Lung (tissue), 12 donors: ENCODE measurements around the gene MAGI2. TPM values are rescaled to one million over a fixed set of nuclear protein-coding genes. Genes with fewer than 3 reads are reported as not detected.

Experiments
- ATAC-seq: fragments of 200-7000 bp; cut with Tn5 transposase; one replicate; pipeline ENCODE4 v1.9.1; 2020; ENCODE audit warnings: moderate number of reproducible peaks; ENCODE audit not compliant: insufficient read depth, low FRiP score
- DNase-seq, 3 donors: peaks; one replicate each; pipeline ENCODE4 v3.0.0-alpha.2; 2013 to 2017
- H3K27ac ChIP-seq, 2 donors: one replicate each; pipeline ENCODE4 v1.5.1; 2013; ENCODE audit warnings: mild to moderate bottlenecking in 2 of 2, moderate library complexity in 2 of 2, control low read depth in 1 of 2, inconsistent platforms in 1 of 2, low read depth in 1 of 2, low read length in 1 of 2
- H3K27me3 ChIP-seq, 3 donors: one replicate each; pipeline ENCODE4 v1.5.1; 2013; ENCODE audit warnings: low read length in 2 of 3; ENCODE audit not compliant: control insufficient read depth in 3 of 3, insufficient read depth in 3 of 3
- H3K36me3 ChIP-seq, 4 donors: one replicate each; pipeline ENCODE4 v1.5.1; 2013; ENCODE audit warnings: low read length in 4 of 4, mild to moderate bottlenecking in 1 of 4, moderate library complexity in 1 of 4; ENCODE audit not compliant: control insufficient read depth in 4 of 4, insufficient read depth in 4 of 4
- H3K4me1 ChIP-seq, 5 donors: one replicate each; pipeline ENCODE4 v1.5.1; 2013; ENCODE audit warnings: low read length in 5 of 5, mild to moderate bottlenecking in 2 of 5, moderate library complexity in 1 of 5; ENCODE audit not compliant: control insufficient read depth in 5 of 5, insufficient read depth in 5 of 5
- H3K4me3 ChIP-seq: one replicate; pipeline ENCODE4 v1.5.1; 2013; ENCODE audit warnings: mild to moderate bottlenecking, control low read depth, moderate library complexity
- H3K9ac ChIP-seq, 2 donors: one replicate each; pipeline ENCODE4 v1.5.1; 2013; ENCODE audit warnings: low read length in 2 of 2, control low read depth in 1 of 2; ENCODE audit not compliant: insufficient read depth in 1 of 2
- H3K9me3 ChIP-seq, 4 donors: one replicate each; pipeline ENCODE4 v1.5.1; 2013; ENCODE audit warnings: low read length in 3 of 4, mild to moderate bottlenecking in 1 of 4, moderate library complexity in 1 of 4; ENCODE audit not compliant: control insufficient read depth in 4 of 4, insufficient read depth in 3 of 4
- WGBS, 2 donors: extraction: QIAGEN DNeasy Blood & Tissue Kit; methylation state at CpG; one replicate each; pipeline ENCODE4 v1.1.7; 2013; 5-methylcytosine and 5-hydroxymethylcytosine counted together
- polyA plus RNA-seq, 2 donors: library from polyadenylated mRNA; stranded (reverse); fragments of 200-250 nt; gene quantifications; one replicate each; pipeline ENCODE4 v1.2.1, GENCODE V29; 2013
- total RNA-seq, 2 donors: library from RNA; depleted of rRNA in 1 of 2; stranded (reverse); fragments of >200 nt in 1 of 2; gene quantifications; one replicate each; pipeline ENCODE4 v1.2.1, GENCODE V29; 2014 to 2021
- TF ChIP-seq, protein P1 (sequence below): IDR thresholded peaks from 2 replicates; pipeline ENCODE4 v1.5.1; 2012; ENCODE audit warnings: mild to moderate bottlenecking; ENCODE audit errors: control extremely low read depth, extremely low read depth
- donor health status: control.
- donor health status: control.
- donor health status: Bipolar disorder and iron deficiency.
- donor health status: healthy.
- donor health status: DM: yes; HTN: yes; CAD: no.

Gene MAGI2
- total and polyA plus RNA-seq, 4 donors = 0.94 to 18.0 (median 5.3) TPM

DNA sequence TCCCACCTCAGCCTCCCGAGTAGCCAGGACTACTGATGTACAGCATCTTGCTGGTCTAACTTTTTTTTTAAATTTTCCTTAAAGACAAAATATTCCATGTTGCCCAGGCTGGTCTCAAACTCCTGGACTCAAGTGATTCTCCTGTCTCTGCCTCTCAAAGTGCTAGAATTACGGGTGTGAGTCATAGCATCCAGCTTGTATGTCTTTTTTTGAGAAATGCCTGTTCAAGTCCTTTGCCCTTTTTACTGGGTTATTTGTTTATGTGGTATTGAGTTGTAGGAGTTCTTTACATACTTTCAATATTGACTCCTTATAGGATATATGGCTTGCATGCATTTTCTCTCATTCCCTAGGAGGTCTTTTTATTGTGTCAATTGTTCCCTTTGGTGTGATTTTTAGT lies 486.4 kb downstream of the MAGI2 start:
- no peak overlapping the region for H3K27ac ChIP-seq
- DNase-seq = no peak
- H3K9ac ChIP-seq = no peak overlapping the region
- peaks cover 0 to 2% (median 0%) of the 10 kb centered on the region in 4 donors for H3K9me3 ChIP-seq
- ATAC-seq = no peak
- TF ChIP-seq, protein P1, sequence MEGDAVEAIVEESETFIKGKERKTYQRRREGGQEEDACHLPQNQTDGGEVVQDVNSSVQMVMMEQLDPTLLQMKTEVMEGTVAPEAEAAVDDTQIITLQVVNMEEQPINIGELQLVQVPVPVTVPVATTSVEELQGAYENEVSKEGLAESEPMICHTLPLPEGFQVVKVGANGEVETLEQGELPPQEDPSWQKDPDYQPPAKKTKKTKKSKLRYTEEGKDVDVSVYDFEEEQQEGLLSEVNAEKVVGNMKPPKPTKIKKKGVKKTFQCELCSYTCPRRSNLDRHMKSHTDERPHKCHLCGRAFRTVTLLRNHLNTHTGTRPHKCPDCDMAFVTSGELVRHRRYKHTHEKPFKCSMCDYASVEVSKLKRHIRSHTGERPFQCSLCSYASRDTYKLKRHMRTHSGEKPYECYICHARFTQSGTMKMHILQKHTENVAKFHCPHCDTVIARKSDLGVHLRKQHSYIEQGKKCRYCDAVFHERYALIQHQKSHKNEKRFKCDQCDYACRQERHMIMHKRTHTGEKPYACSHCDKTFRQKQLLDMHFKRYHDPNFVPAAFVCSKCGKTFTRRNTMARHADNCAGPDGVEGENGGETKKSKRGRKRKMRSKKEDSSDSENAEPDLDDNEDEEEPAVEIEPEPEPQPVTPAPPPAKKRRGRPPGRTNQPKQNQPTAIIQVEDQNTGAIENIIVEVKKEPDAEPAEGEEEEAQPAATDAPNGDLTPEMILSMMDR = no peak
- no peaks in the 10 kb centered on the region for H3K36me3 ChIP-seq
- 91 to 92% methylated on average over 2 of the region's 2 CpGs for WGBS, 2 donors
- H3K4me1 ChIP-seq = peaks cover 0 to 5% (median 0%) of the 10 kb centered on the region in 5 donors
- H3K27me3 ChIP-seq = no peaks in the 10 kb centered on the region
- no peak overlapping the region for H3K4me3 ChIP-seq

DNA sequence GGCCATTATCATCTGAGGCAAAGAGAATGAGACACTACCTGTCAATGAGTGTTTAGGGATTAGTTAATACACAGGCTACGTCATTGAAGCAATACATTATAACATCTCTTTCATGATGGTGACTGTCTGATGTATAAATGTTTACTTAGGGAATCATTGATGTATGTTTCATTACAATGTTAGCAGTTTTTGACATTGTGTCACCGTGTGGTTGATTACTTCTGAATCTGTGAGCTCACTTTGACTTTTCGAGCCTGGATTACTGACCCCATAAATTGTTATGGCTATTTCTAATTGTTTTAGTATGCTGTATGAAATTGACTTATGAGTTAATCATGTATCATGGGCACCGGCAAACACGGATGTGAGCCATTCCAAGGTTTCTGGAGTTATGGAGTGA lies 494.0 kb downstream of the MAGI2 start:
- H3K4me3 ChIP-seq = no peak overlapping the region
- no peaks in the 10 kb centered on the region for H3K36me3 ChIP-seq
- no peak for ATAC-seq
- DNase-seq = no peak
- H3K4me1 ChIP-seq = no peaks in the 10 kb centered on the region
- TF ChIP-seq, protein P1 = no peak
- H3K27me3 ChIP-seq = no peaks in the 10 kb centered on the region
- no peak overlapping the region for H3K9ac ChIP-seq
- H3K9me3 ChIP-seq = no peaks in the 10 kb centered on the region
- H3K27ac ChIP-seq = no peak overlapping the region
- WGBS, 2 donors = 91 to 93% methylated on average over 5 of the region's 5 CpGs

DNA sequence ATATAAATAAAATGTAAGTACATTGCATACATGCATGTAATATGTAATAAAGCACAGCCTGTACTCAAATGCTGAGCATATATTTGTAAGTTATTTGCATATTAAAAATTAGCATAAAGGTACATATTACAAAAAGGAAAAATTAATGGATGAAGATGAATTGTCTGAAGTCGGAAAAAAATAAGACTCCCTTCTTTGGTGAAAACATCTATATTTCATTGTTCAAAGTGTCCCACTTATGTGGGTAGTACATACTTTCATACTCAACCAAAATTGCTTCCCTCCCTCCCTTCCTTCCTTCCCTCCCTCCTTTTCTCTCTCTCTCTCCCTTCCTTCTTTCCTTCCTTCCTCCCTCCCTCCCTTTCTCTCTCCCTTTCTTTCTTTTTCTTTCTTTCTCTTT lies 498.1 kb downstream of the MAGI2 start:
- no peaks in the 10 kb centered on the region for H3K9me3 ChIP-seq
- TF ChIP-seq, protein P1 = no peak
- no peaks in the 10 kb centered on the region for H3K4me1 ChIP-seq
- no peak for DNase-seq
- ATAC-seq = no peak
- H3K27ac ChIP-seq = no peak overlapping the region
- H3K4me3 ChIP-seq = no peak overlapping the region
- WGBS, 2 donors = 91 to 98% methylated on average over 1 of the region's 1 CpG
- no peaks in the 10 kb centered on the region for H3K27me3 ChIP-seq
- H3K36me3 ChIP-seq = no peaks in the 10 kb centered on the region
- no peak overlapping the region for H3K9ac ChIP-seq

DNA sequence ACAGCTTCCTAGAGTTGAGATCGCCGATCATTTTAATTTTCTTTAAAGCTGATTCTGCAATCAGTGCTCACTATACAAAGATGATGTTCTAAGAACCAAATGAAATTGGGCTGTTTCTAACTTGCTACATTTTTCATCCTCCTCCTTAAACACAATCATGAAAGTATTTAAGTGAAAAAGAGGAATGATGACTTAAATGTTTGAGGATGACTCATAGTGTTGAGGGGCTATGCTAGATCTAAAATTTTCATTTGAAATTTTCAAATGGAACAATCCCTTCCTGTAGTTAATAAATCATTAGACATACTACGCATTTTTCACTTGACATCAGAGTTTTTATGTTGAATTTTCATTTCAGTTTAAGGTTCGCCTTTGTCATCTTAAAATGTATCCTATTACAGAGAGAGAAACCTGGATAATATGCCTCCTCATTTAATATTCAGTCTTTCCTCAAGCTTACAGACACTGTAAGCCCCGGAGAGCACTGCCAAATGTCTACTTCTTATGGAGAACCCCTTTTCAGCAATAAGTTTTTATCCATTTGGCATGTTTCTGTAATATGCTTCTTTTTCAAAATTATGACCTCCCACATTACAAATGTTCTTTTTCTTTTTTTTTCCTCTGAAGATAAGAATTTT lies 499.6 kb downstream of the MAGI2 start:
- 88 to 89% methylated on average over 5 of the region's 5 CpGs for WGBS, 2 donors
- Histone ChIP-seq H3K27me3 (no peaks in the 10 kb centered on the region), H3K27ac (no peak overlapping the region), H3K36me3 (no peaks in the 10 kb centered on the region), H3K9ac (no peak overlapping the region), H3K4me3 (no peak overlapping the region), H3K4me1 (no peaks in the 10 kb centered on the region), H3K9me3 (no peaks in the 10 kb centered on the region)
- TF ChIP-seq, protein P1 = no peak
- DNase-seq (no peak), ATAC-seq (no peak)
